ENCODE results near the gene BCL2L15. TPM values are rescaled to one million over a fixed set of nuclear protein-coding genes. Genes with fewer than 3 reads are reported as not detected.

The BCL2L15 gene
- total and polyA plus RNA-seq, 2 experiments from 2014 or later: 0.32 TPM; not detected in 1

DNA sequence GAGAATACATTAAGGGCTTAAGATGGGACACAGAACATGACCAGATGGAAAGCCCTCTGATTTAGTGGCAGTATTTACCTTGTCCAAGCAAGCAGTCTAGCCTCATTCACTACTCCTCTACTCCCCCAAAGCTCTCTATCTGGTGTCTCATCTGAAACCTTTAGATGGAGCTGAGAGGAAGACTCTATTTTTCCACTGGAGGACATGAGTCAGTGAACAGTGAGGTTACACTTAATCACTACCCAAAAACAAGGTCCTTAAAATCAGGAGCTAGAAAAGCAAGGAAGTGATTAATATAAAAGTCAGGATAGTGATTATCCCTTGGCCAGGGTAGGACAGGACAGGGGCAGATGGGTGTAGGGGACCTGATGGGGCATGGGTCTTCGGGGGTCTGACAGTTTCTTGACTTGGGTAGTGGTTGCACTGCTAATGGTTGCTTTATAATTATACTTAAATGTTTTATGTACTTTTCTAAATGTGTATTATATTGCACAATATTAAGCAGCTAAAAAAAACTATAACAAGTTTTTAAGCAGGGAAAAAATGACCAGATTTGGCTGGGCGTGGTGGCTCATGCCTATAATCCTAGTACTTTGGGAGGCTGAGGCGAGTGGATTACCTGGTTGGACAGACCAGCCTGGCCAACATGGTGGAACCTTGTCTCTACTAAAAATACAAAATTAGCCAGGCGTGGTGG lies 18.8 kb downstream of the BCL2L15 start:
- DNase-seq: peak; percentile 89
- Histone ChIP-seq H3K27ac (peak overlapping the region; percentile 72), H2AFZ (peak overlapping the region; percentile 80), H3K9ac (peak overlapping the region; percentile 38; the same call in 1 of the 2 replicates), H3F3A (ENCODE audit: insufficient read depth) (peaks cover 16% of the 10 kb centered on the region), H3K4me2 (ENCODE audit: unreplicated experiment) (peak overlapping the region; percentile 33), H3K27me3 (replicated peaks; ENCODE audit: insufficient read depth) (no peaks in the 10 kb centered on the region), H4K20me1 (ENCODE audit: insufficient read depth) (no peaks in the 10 kb centered on the region), H3K36me3 (ENCODE audit: low read depth) (no peaks in the 10 kb centered on the region), H3K4me3 (no peak overlapping the region), H3K79me2 (ENCODE audit: insufficient read depth) (no peaks in the 10 kb centered on the region), H3K9me3 (ENCODE audit: low read depth) (no peaks in the 10 kb centered on the region), H3K4me1 (ENCODE audit: insufficient read depth) (peaks cover 38% of the 10 kb centered on the region), H3K9me2 (ENCODE audit: insufficient read depth) (no peaks in the 10 kb centered on the region)
- in situ Hi-C loops (cut with MboI): no loop called here
- WGBS, 2 experiments (ENCODE audit: low coverage in 1 of 2, low lambda C conversion rate in 2 of 2, missing lambda C conversion rate in 2 of 2): 66 to 70% methylated on average over 4 of the region's 4 CpGs
- TF ChIP-seq EZH2phosphoT487 (IDR thresholded peaks at IDR 0.05; ENCODE audit: insufficient read depth, low read depth): no peak
- no peak for TF ChIP-seq EZH2 (IDR thresholded peaks at IDR 0.05; ENCODE audit: insufficient read depth, poor library complexity, severe bottlenecking)

DNA sequence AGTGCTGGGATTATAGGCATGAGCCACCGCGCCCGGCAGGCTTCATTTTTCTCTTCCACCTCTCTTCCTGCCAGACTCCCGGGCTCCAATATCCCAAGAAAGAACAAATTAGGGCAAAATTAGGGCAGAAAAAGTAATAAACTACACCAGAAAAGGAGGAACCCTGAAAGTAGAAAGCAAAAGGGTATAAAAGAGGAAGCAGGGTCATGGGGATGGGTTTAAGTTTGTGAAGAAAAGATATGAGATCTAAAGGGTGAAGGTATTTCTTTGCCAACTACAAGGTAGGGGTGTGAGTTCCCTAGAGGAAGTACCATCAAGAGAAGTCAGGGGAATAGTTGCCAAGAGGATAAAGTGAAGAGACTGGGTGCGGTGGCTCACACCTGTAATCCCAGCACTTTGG lies 25.7 kb downstream of the BCL2L15 start:
- Histone ChIP-seq H3K9me3 (ENCODE audit: low read depth) (no peaks in the 10 kb centered on the region), H3K9me2 (ENCODE audit: insufficient read depth) (no peaks in the 10 kb centered on the region), H3K4me2 (ENCODE audit: unreplicated experiment) (no peak overlapping the region), H3K27me3 (replicated peaks; ENCODE audit: insufficient read depth) (no peaks in the 10 kb centered on the region), H3K4me3 (no peak overlapping the region), H3K9ac (no peak overlapping the region), H3F3A (ENCODE audit: insufficient read depth) (no peaks in the 10 kb centered on the region), H3K4me1 (ENCODE audit: insufficient read depth) (peaks cover 29% of the 10 kb centered on the region), H3K79me2 (ENCODE audit: insufficient read depth) (no peaks in the 10 kb centered on the region), H3K36me3 (ENCODE audit: low read depth) (no peaks in the 10 kb centered on the region), H3K27ac (peak overlapping the region; percentile 80), H2AFZ (peak overlapping the region; percentile 88), H4K20me1 (ENCODE audit: insufficient read depth) (no peaks in the 10 kb centered on the region)
- TF ChIP-seq EZH2 (IDR thresholded peaks at IDR 0.05; ENCODE audit: insufficient read depth, poor library complexity, severe bottlenecking): no peak
- no peak for TF ChIP-seq EZH2phosphoT487 (IDR thresholded peaks at IDR 0.05; ENCODE audit: insufficient read depth, low read depth)
- no peak for DNase-seq
- in situ Hi-C loops (cut with MboI): no loop called here
- 94 to 98% methylated on average over 5 of the region's 5 CpGs for WGBS, 2 experiments (ENCODE audit: low coverage in 1 of 2, low lambda C conversion rate in 2 of 2, missing lambda C conversion rate in 2 of 2)

GRCh38 chr1:113860891-113861290 lies 26.5 kb downstream of the BCL2L15 start:
- WGBS, 2 experiments (ENCODE audit: low coverage in 1 of 2, low lambda C conversion rate in 2 of 2, missing lambda C conversion rate in 2 of 2): 53 to 56% methylated on average over 3 of the region's 3 CpGs
- peak overlapping the region; percentile 39 for H3K4me3 ChIP-seq
- DNase-seq: peak; percentile 84

GRCh38 chr1:113859478-113860175 lies 27.8 kb downstream of the BCL2L15 start:
- Histone ChIP-seq H3K9me2 (ENCODE audit: insufficient read depth) (no peaks in the 10 kb centered on the region), H3K4me1 (ENCODE audit: insufficient read depth) (peaks cover 34% of the 10 kb centered on the region), H3K4me2 (ENCODE audit: unreplicated experiment) (peak overlapping the region; percentile 79), H3K79me2 (ENCODE audit: insufficient read depth) (no peaks in the 10 kb centered on the region), H3F3A (ENCODE audit: insufficient read depth) (no peaks in the 10 kb centered on the region), H3K9me3 (ENCODE audit: low read depth) (no peaks in the 10 kb centered on the region), H3K9ac (peak overlapping the region; percentile 44), H3K27ac (peak overlapping the region; percentile 80; the same call in 1 of the 2 replicates), H3K27me3 (replicated peaks; ENCODE audit: insufficient read depth) (no peaks in the 10 kb centered on the region), H4K20me1 (ENCODE audit: insufficient read depth) (no peaks in the 10 kb centered on the region), H2AFZ (peak overlapping the region; percentile 88), H3K36me3 (ENCODE audit: low read depth) (no peaks in the 10 kb centered on the region), H3K4me3 (peak overlapping the region; percentile 60)
- TF ChIP-seq EZH2phosphoT487 (IDR thresholded peaks at IDR 0.05; ENCODE audit: insufficient read depth, low read depth) (no peak), EZH2 (IDR thresholded peaks at IDR 0.05; ENCODE audit: insufficient read depth, poor library complexity, severe bottlenecking) (no peak)
- 27% methylated on average over 3 of the region's 3 CpGs for WGBS, 2 experiments (ENCODE audit: low coverage in 1 of 2, low lambda C conversion rate in 2 of 2, missing lambda C conversion rate in 2 of 2)
- peak; percentile 24 for DNase-seq
- in situ Hi-C loops (cut with MboI): no loop called here

More at GRCh38 chr1:113860891-113861290, 26.5 kb downstream of the BCL2L15 start:
- Histone ChIP-seq H3K4me1 (ENCODE audit: insufficient read depth) (peaks cover 33% of the 10 kb centered on the region), H3K9me2 (ENCODE audit: insufficient read depth) (no peaks in the 10 kb centered on the region), H2AFZ (peak overlapping the region; percentile 88), H3K9me3 (ENCODE audit: low read depth) (no peaks in the 10 kb centered on the region), H3F3A (ENCODE audit: insufficient read depth) (no peaks in the 10 kb centered on the region), H4K20me1 (ENCODE audit: insufficient read depth) (no peaks in the 10 kb centered on the region), H3K9ac (peak overlapping the region; percentile 63), H3K4me2 (ENCODE audit: unreplicated experiment) (peak overlapping the region; percentile 79), H3K79me2 (ENCODE audit: insufficient read depth) (no peaks in the 10 kb centered on the region), H3K27ac (peak overlapping the region; percentile 80), H3K36me3 (ENCODE audit: low read depth) (no peaks in the 10 kb centered on the region), H3K27me3 (replicated peaks; ENCODE audit: insufficient read depth) (no peaks in the 10 kb centered on the region)
- in situ Hi-C loops (cut with MboI): no loop called here
- TF ChIP-seq EZH2phosphoT487 (IDR thresholded peaks at IDR 0.05; ENCODE audit: insufficient read depth, low read depth): no peak
- TF ChIP-seq EZH2 (IDR thresholded peaks at IDR 0.05; ENCODE audit: insufficient read depth, poor library complexity, severe bottlenecking): no peak

All from GM23248 (cell line).